ENCODE data around the gene EEF2KMT. TPM values are rescaled to one million over a fixed set of nuclear protein-coding genes. Genes with fewer than 3 reads are reported as not detected.

The EEF2KMT gene
- polyA plus RNA-seq, 1 of the 3 experiments (the other 2 are of a cell fraction) = 12.9 TPM

DNA sequence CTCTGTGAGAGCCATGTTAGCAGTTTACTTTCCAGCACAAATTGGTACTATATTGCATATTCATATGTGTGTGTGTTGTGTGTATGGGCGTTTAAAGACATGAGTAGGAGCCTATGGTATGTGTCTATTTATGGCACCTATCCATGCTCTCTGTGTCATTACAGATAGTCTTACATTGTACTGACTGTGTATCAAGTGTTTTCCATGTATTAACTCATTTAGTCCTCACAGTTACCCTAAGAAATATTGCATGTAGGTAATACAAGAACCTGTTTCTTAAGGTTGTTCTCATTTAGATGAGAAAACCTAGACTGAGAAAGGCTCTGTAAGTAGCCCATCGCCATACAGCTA is 24.3 kb downstream of the EEF2KMT start:
- no peaks in the 10 kb centered on the region for H3K27me3 ChIP-seq (ENCODE audit: insufficient read depth)
- ChIA-PET CTCF (interaction anchor here (1.2 to 1.5 kb wide), 2 partner anchors 11 to 15 kb away, joined by 4 to 5 read pairs; no protein-coding TSS in a partner anchor), POLR2A (no interaction called here)
- no peak for TF ChIP-seq YY1 (IDR thresholded peaks at IDR 0.05; ENCODE audit: low read depth)
- H4K20me1 ChIP-seq (ENCODE audit: insufficient read depth) = no peaks in the 10 kb centered on the region
- H3K9me2 ChIP-seq = no peaks in the 10 kb centered on the region
- H3K9me3 ChIP-seq = no peaks in the 10 kb centered on the region
- peaks cover 0 to 14% of the 10 kb centered on the region in 2 experiments for H3K36me3 ChIP-seq (replicated peaks in 1 of 2; ENCODE audit: control insufficient read depth in 1 of 2, insufficient read depth in 2 of 2, low read length in 1 of 2)
- H3K79me2 ChIP-seq (ENCODE audit: insufficient read depth) = peaks cover 23% of the 10 kb centered on the region; the same call in 1 of the 2 replicates
- H3K4me1 ChIP-seq (ENCODE audit: control insufficient read depth in 1 of 2, insufficient read depth in 2 of 2, low read depth in 1 of 2, low read length in 1 of 2) = peaks cover 4 to 6% of the 10 kb centered on the region in 2 experiments; a peak in 1 of 4 replicates
- H3K9ac ChIP-seq = no peak overlapping the region
- H2AFZ ChIP-seq (ENCODE audit: low read depth) = no peak overlapping the region
- no peaks in the 10 kb centered on the region for H3F3A ChIP-seq (replicated peaks; ENCODE audit: insufficient read depth)
- H3K4me2 ChIP-seq = no peak overlapping the region
- DNase-seq = no peak
- no peak overlapping the region for H3K27ac ChIP-seq (ENCODE audit: low read depth in 2 of 2, low read length in 1 of 2)
- no peak overlapping the region for H3K4me3 ChIP-seq (ENCODE audit: low read depth in 2 of 2, low read length in 1 of 2)
- 94% methylated on average over 2 of the region's 2 CpGs for WGBS (ENCODE audit: low lambda C conversion rate)

DNA sequence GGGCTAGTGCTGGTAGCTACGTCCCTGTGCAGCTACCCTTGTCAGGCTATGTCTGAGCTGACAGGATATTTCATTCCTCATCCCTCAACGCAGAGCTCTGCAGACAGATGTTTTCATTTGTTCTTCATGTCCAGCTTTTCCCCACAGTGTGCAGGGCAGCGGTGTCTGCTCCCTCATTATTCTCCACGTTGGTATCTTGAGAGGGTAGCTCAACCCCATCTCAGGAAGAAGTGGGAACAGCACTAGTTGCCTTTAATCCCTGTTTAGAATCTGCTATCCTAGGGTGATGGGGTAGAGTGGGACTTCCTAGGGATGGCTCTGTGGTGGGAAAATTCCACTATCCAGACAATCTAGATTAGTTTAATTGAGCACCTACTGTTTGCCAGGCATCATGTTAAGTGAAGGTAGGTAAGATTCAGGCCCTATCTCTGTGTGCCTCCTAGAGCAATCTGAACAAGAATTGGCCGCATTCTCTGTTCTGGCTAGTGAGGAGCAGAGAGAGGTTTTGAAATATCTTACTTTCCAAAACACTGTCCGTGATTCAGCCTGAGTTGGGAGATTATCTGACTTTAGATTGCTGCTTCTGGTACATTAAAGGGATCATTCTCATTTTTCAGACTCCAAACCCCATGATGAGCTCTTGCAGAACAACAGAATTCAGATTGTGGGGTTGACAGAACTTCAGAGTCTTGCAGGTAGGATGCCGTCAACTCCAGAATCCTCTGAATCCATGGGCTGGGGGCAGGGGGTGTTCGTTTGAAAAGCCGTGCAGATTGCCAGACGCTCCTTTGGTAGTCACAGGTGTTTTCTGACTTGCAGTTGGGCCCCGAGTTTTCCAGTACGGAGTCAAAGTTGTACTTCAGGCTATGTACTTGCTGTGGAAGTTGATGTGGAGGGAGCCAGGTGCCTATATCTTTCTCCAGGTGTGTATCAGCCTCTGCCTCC is 25.0 kb downstream of the EEF2KMT start:
- CTCF ChIA-PET = interaction anchor here (1.1 to 1.5 kb wide), 4 partner anchors 9 to 14 kb away, joined by 3 to 8 read pairs (median 4); no protein-coding TSS in a partner anchor
- TF ChIP-seq SMC3 (IDR thresholded peaks at IDR 0.05; ENCODE audit: low read depth, low read length) = no peak
- no peak for TF ChIP-seq JUND (IDR thresholded peaks at IDR 0.05)
- no peak for TF ChIP-seq RFX5 (IDR thresholded peaks at IDR 0.05; ENCODE audit: low read length)
- no peak for TF ChIP-seq MXI1 (IDR thresholded peaks at IDR 0.05; ENCODE audit: low read depth, low read length)
- TF ChIP-seq RXRA (IDR thresholded peaks at IDR 0.05; ENCODE audit: borderline replicate concordance, low read depth) = no peak
- TF ChIP-seq YY1 (IDR thresholded peaks at IDR 0.05; ENCODE audit: low read depth) = no peak
- no peak for TF ChIP-seq FOXM1 (IDR thresholded peaks at IDR 0.05; ENCODE audit: low read depth)
- no peak for TF ChIP-seq NFIC (IDR thresholded peaks at IDR 0.05; ENCODE audit: borderline replicate concordance)
- TF ChIP-seq, protein P1, sequence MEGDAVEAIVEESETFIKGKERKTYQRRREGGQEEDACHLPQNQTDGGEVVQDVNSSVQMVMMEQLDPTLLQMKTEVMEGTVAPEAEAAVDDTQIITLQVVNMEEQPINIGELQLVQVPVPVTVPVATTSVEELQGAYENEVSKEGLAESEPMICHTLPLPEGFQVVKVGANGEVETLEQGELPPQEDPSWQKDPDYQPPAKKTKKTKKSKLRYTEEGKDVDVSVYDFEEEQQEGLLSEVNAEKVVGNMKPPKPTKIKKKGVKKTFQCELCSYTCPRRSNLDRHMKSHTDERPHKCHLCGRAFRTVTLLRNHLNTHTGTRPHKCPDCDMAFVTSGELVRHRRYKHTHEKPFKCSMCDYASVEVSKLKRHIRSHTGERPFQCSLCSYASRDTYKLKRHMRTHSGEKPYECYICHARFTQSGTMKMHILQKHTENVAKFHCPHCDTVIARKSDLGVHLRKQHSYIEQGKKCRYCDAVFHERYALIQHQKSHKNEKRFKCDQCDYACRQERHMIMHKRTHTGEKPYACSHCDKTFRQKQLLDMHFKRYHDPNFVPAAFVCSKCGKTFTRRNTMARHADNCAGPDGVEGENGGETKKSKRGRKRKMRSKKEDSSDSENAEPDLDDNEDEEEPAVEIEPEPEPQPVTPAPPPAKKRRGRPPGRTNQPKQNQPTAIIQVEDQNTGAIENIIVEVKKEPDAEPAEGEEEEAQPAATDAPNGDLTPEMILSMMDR (IDR thresholded peaks at IDR 0.05) = no peak
- no peak for TF ChIP-seq FOSL2 (IDR thresholded peaks at IDR 0.05; ENCODE audit: borderline replicate concordance, low read depth)
- TF ChIP-seq, protein P2, sequence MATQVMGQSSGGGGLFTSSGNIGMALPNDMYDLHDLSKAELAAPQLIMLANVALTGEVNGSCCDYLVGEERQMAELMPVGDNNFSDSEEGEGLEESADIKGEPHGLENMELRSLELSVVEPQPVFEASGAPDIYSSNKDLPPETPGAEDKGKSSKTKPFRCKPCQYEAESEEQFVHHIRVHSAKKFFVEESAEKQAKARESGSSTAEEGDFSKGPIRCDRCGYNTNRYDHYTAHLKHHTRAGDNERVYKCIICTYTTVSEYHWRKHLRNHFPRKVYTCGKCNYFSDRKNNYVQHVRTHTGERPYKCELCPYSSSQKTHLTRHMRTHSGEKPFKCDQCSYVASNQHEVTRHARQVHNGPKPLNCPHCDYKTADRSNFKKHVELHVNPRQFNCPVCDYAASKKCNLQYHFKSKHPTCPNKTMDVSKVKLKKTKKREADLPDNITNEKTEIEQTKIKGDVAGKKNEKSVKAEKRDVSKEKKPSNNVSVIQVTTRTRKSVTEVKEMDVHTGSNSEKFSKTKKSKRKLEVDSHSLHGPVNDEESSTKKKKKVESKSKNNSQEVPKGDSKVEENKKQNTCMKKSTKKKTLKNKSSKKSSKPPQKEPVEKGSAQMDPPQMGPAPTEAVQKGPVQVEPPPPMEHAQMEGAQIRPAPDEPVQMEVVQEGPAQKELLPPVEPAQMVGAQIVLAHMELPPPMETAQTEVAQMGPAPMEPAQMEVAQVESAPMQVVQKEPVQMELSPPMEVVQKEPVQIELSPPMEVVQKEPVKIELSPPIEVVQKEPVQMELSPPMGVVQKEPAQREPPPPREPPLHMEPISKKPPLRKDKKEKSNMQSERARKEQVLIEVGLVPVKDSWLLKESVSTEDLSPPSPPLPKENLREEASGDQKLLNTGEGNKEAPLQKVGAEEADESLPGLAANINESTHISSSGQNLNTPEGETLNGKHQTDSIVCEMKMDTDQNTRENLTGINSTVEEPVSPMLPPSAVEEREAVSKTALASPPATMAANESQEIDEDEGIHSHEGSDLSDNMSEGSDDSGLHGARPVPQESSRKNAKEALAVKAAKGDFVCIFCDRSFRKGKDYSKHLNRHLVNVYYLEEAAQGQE (IDR thresholded peaks at IDR 0.05; ENCODE audit: low read depth, low read length) = no peak
- no peak for TF ChIP-seq EZH2phosphoT487 (IDR thresholded peaks at IDR 0.05; ENCODE audit: borderline replicate concordance, low read depth)
- TF ChIP-seq RCOR1 (IDR thresholded peaks at IDR 0.05; ENCODE audit: low read length) = no peak
- TF ChIP-seq NRF1 (IDR thresholded peaks at IDR 0.05; ENCODE audit: low read depth, low read length) = no peak
- TF ChIP-seq GABPA (IDR thresholded peaks at IDR 0.05; ENCODE audit: low read depth) = no peak
- TF ChIP-seq, protein P3, sequence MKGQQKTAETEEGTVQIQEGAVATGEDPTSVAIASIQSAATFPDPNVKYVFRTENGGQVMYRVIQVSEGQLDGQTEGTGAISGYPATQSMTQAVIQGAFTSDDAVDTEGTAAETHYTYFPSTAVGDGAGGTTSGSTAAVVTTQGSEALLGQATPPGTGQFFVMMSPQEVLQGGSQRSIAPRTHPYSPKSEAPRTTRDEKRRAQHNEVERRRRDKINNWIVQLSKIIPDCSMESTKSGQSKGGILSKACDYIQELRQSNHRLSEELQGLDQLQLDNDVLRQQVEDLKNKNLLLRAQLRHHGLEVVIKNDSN (IDR thresholded peaks at IDR 0.05; ENCODE audit: borderline replicate concordance, low read depth) = no peak
- no peak for TF ChIP-seq GATA2 (CRISPR knock-in tag; IDR thresholded peaks at IDR 0.05)
- TF ChIP-seq ELF1 (IDR thresholded peaks at IDR 0.05) = no peak
- no peak for TF ChIP-seq SIN3A (IDR thresholded peaks at IDR 0.05; ENCODE audit: borderline replicate concordance, low read depth, low read length)
- TF ChIP-seq MEF2A (IDR thresholded peaks at IDR 0.05; ENCODE audit: borderline replicate concordance, low read depth) = no peak

More for the DNA sequence above, 25.0 kb downstream of the EEF2KMT start:
- Histone ChIP-seq H3K9ac (peak overlapping the region; percentile 73), H3K4me2 (peak overlapping the region; percentile 80), H2AFZ (ENCODE audit: low read depth) (peak overlapping the region; percentile 96), H3K9me3 (no peaks in the 10 kb centered on the region), H3K4me3 (ENCODE audit: low read depth in 2 of 2, low read length in 1 of 2) (peak overlapping the region; percentile 79 to 82), H4K20me1 (ENCODE audit: insufficient read depth) (no peaks in the 10 kb centered on the region), H3K27me3 (ENCODE audit: insufficient read depth) (no peaks in the 10 kb centered on the region), H3K79me2 (ENCODE audit: insufficient read depth) (peaks cover 23% of the 10 kb centered on the region; the same call in 1 of the 2 replicates), H3K9me2 (no peaks in the 10 kb centered on the region), H3K36me3 (replicated peaks in 1 of 2; ENCODE audit: control insufficient read depth in 1 of 2, insufficient read depth in 2 of 2, low read length in 1 of 2) (peaks cover 0 to 14% of the 10 kb centered on the region in 2 experiments), H3K27ac (ENCODE audit: low read depth in 2 of 2, low read length in 1 of 2) (peak overlapping the region; percentile 62 to 74; a peak in 3 of 4 replicates), H3F3A (replicated peaks; ENCODE audit: insufficient read depth) (no peaks in the 10 kb centered on the region), H3K4me1 (ENCODE audit: control insufficient read depth in 1 of 2, insufficient read depth in 2 of 2, low read depth in 1 of 2, low read length in 1 of 2) (peaks cover 4 to 6% of the 10 kb centered on the region in 2 experiments; a peak in 1 of 4 replicates)
- DNase-seq = peak; percentile 8
- POLR2A ChIA-PET = interaction anchor here (0.9 kb wide), 1 partner anchor 16 kb away, joined by 3 read pairs; no protein-coding TSS in a partner anchor
- 56% methylated on average over 11 of the region's 12 CpGs for WGBS (ENCODE audit: low lambda C conversion rate)
